HG02885 (cell line): ENCODE results near the gene STEAP2.

ENCODE experiments used
- ATAC-seq: cut with Tn5 transposase; IDR thresholded peaks from one replicate; pipeline ENCODE4 v1.9.1; 2021; ENCODE audit warnings: mild to moderate bottlenecking; ENCODE audit not compliant: unreplicated experiment, poor library complexity

Gene STEAP2

DNA sequence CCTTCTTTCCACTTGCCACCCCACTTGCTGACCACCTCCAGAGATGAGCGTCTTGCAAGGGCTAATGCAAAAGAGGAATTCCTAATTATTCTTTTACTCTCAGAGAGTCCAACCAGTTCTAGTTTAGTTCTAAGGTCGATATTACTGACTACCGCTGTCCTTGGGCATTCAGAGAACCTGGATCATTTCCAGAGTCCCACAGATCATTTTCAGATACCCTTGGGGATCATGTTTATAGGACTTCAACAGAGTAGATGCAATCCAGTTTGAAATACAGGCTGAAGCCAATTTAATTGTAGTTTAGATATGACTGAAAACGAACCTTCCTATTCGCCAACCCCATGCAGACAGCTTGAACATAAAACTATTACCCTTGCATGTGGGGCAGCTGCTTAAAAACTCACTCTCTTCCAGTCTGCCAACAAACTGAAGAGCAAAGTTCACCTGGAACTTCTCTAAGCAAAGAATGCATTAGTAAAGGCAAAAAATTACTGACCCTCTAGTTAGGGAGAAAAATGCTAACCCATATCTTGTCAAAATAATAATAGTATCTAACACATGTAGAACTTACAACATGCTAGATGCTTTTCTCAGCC is 55.8 kb downstream of the STEAP2 start:
- ATAC-seq: no peak

GRCh38 chr7:90269163-90269562 is 57.6 kb downstream of the STEAP2 start:
- ATAC-seq: no peak

DNA sequence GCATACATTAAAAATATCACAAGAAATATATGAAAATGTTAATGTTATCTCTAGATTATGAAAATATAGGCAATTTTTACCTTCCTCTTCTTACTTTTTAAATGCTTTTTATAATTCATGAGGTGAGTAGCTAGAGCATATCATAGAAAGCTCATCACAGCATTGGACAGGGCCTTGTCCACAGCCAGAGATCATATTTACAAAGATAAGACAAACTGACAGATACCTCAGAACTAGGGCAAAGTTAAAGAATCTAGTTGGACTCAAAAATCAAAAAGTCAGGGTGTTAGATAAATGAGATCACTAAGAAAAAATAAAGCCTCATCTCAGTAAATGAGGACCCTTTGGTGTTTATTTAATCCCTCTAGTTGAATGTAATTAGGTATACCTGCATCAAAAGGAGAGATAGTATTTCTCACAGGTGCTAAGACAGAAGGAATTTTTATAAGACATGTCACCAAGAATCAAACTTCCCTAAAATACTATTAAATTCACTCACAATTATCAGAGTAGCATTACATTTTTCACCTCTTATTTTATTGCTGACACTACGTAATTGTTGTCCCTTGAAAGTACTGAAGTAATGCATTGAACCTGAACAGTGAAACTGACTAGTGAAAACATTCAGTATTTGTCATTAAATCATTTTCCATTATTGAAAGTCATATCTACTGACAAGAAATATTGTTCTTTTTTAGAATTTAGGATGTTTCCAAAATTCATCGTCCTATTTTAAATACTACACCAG is 59.1 kb downstream of the STEAP2 start:
- no peak for ATAC-seq

DNA sequence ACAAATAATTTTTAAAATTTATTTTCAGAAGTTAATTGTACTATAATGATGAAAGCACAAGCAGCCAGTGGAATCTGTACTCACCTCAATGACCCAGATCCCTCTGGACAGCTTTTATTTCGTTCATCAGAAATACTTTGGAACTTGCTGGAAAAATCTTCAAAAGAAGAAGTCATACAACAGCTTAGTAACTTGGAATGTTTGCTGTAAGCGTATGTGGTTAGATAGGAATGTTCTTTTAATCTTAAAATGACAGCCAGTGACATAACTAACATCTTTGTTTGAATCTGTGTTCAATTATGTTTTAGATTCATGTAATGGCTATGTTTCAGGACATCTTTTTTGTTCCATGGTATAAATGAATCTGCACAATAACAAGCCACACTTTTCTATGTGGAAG is 60.2 kb downstream of the STEAP2 start:
- ATAC-seq: no peak

DNA sequence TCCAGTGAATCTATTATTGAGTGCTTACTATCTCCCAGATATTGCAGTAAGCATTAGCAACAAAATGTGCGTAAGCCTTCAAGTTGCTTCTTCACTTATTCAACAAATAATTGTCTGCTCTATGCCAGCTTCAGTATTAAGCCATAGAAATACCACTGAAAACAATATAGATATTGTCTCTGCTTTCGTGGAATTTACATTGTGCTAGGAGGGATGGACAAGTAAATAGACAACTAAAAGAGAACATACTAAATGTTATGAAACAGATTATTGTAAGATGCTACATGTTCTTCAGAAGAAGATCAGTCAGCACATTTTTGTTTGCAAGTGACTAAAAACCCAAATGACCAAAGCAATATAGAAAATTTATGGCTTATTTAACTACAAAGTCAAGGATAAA is 60.7 kb downstream of the STEAP2 start:
- no peak for ATAC-seq

GRCh38 chr7:90274161-90274560 is 62.6 kb downstream of the STEAP2 start:
- ATAC-seq: no peak

- no peak for ATAC-seq
Measured at GRCh38 chr7:90276033-90276728, 64.6 kb downstream of the STEAP2 start.
